ENCODE measurements around the gene GIMAP1.

- TF ChIP-seq POLR2AphosphoS5 (IDR thresholded peaks at IDR 0.05) = peak in 1 of 2 donors; percentile 10
- TF ChIP-seq CTCF (IDR thresholded peaks at IDR 0.05) = no peak
- no peak for TF ChIP-seq EP300 (IDR thresholded peaks at IDR 0.05)
- TF ChIP-seq POLR2A (IDR thresholded peaks at IDR 0.05) = no peak
These were observed 27.7 kb downstream of the GIMAP1 start for GRCh38 chr7:150744041-150744656.

Data from upper lobe of left lung (tissue), 4 donors.